ENCODE measurements around the gene MARCO.

- TF ChIP-seq, protein P1, sequence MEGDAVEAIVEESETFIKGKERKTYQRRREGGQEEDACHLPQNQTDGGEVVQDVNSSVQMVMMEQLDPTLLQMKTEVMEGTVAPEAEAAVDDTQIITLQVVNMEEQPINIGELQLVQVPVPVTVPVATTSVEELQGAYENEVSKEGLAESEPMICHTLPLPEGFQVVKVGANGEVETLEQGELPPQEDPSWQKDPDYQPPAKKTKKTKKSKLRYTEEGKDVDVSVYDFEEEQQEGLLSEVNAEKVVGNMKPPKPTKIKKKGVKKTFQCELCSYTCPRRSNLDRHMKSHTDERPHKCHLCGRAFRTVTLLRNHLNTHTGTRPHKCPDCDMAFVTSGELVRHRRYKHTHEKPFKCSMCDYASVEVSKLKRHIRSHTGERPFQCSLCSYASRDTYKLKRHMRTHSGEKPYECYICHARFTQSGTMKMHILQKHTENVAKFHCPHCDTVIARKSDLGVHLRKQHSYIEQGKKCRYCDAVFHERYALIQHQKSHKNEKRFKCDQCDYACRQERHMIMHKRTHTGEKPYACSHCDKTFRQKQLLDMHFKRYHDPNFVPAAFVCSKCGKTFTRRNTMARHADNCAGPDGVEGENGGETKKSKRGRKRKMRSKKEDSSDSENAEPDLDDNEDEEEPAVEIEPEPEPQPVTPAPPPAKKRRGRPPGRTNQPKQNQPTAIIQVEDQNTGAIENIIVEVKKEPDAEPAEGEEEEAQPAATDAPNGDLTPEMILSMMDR (IDR thresholded peaks at IDR 0.05), result no peak
- TF ChIP-seq POLR2A (IDR thresholded peaks at IDR 0.05), result no peak
Measured at GRCh38 chr2:119011910-119012209, 69.9 kb downstream of the MARCO start.
